CD4-positive, alpha-beta T cell treated with Interleukin-6 for 4 hours (primary cell): ENCODE data around the gene SYTL5.

Experiments used
- DNase-seq: peaks from one replicate; pipeline ENCODE4 v3.0.0-alpha.2; 2020; ENCODE audit warnings: mixed read lengths

Gene SYTL5

GRCh38 chrX:38099688-38100087 lies 93.3 kb downstream of the SYTL5 start:
- DNase-seq = no peak

DNA sequence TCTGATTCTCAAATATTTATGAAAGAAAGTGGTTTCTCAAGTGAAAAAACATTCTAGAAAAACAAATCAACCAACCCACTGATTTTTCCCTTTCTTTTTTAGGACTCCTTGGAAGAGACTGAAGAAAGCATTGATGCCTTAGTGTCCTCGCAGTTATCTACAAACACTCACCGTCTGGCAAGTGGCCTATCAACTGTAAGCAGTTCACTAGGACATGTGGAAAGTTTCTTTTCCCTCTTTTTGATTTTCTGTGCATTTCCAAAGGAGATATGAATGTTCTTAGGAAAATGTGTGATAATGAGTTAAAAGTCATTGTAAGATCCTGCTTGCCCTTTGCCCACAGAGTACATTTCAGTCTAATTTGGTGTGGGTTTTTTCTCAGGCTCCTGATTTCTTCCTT lies 95.9 kb downstream of the SYTL5 start:
- no peak for DNase-seq

GRCh38 chrX:38102875-38103274 lies 96.5 kb downstream of the SYTL5 start:
- DNase-seq = no peak

- no peak for DNase-seq
Observed at GRCh38 chrX:38103857-38104812, 97.8 kb downstream of the SYTL5 start.

DNA sequence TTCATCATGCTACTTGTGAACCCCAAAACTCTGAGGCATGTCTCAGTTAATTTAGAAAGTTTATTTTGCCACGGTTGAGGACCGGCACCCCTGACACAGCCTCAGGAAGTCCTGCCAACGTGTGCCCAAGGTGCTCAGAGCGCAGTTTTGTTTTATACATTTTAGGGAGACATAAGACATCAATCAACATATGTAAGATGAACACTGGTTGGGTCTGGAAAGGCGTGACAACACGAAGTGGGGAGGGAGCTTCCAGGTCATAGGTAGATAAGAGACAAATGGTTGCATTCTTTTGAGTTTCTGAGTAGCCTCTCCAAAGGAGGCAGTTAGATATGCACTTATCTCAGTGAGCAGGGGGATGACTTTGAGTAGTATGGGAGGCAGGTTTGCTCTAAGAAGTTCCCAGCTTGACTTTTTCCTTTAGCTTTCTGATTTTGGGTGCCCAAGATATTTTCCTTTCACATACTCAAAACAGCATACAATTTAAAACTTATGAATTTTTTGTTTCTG lies 98.9 kb downstream of the SYTL5 start:
- DNase-seq = no peak

DNA sequence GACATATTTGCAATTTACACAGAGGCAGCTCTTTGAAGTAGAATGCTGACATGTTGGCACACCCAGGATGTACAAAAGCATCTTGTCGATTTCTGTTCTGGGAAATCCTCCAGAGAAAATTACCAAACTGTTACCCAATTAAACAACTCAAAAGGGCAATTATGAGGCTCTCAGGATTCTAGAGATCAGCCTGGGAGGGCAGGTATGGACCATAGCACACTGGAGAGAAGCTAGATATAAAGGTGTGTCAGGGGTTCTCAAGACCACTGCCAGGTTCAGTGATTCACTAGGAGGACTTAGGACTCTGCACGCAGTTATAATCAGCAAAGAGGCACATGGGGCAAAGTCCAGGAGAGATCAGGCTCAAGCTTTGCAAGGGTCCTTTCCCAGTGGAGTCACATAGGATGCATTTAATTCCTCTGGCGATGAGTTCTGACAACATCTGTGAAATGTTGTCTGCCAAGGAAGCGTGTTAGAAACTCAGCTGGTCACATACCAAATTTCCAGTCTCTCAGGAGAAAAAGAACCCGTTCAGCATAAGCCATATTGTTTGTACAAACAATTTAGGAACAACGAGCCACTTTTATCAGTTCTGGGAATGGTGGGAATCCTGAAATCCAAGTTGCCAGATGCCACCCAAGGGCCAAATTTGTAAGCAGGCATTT lies 100.8 kb downstream of the SYTL5 start:
- DNase-seq = no peak

GRCh38 chrX:38108364-38108763 lies 102.0 kb downstream of the SYTL5 start:
- DNase-seq = no peak

DNA sequence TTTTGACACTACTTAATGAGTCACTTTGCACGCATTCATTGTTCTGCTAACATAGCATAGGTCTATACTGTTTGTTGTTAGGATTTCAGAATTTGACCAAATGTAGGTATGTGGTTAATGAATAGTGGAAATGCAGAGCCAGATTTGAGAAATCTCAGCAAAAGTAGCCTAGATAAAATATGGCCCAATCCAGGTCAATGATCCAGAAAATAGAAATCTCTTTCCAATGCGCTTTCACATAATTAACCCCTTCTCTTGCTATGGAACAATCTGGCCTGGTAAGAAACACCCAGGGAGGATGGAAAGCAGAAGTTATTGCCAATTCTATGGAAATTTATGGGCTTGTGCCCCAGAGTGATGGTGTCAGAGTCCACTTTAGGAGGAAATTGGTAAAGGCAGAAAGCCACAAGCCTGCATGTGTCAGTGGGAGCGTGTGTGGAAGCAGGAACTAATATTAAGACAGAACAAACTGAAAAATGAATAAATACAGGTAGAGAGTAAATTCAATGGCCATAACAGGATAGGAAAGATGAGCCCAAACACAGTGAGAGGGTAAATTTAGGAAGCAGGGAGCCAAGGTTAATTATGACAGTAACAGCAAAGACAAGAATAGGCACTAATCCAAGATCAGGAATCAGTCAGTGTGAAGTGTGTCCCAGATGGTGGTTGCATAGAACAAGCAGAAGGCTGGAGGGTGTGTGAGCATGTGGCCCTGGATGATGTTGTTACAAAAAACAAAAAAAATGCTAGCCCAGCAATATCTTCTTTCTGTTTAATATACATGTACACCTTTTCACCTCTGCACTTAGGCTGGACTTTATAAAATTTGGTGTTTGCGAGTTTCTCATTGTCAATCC lies 102.9 kb downstream of the SYTL5 start:
- no peak for DNase-seq

- DNase-seq = no peak
Observed at GRCh38 chrX:38110231-38110630, 103.9 kb downstream of the SYTL5 start.

- no peak for DNase-seq
Observed at GRCh38 chrX:38111196-38111595, 104.8 kb downstream of the SYTL5 start.

DNA sequence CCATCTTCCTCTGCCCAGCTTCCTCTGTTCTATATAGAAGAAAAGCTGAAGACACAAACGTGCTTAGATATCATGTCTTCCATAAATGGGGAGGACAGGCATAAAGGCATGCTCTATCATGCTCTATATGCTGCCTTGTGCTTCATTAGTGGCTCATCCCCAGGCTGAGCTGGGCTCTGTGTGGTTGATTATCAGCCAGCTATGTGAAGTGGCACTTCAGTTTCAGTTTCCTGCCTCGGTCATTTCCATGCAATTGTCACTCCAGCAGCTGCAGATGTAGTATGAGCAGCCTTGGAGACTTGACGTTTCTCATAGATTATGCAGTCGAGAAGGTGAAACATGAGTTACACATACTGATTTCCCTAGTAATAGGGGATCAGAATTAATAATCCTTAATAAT lies 106.2 kb downstream of the SYTL5 start:
- no peak for DNase-seq

DNA sequence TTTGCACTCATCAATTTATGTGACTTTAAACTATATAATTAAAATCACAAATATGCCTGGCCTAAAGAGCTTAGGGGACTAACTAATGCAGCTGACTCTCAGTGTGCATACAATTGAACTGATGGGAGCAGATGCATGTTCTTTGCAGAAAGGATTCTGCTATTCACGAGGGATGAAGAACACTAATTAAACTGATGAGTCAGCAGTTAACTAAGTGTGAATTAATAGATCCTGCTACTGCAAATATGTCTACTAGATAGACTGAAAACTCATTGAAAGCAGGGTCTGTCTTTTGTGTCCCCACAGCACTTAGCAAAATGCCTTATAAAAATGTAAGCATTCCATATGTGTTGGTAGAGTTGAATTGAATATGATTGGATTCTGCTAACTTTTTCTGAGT lies 110.4 kb downstream of the SYTL5 start:
- no peak for DNase-seq

DNA sequence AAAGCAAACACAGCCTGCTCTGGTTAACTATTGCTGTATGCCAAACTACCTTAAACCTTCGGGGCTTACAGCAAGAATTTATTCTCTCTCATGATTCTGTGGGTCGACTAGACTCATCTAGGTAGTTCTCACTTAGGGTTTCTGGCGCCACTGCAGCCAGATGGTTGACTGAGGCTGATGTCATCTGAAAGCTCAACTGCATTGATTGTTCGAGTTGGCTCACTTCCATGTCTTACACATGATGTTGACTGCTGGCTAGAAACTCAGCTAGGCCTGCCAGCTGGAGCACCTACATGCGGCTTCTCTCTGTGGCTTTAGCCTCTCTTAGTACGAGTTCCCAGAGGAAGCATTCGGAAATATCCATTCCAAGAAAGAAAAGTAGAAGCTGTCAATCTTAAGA lies 111.1 kb downstream of the SYTL5 start:
- DNase-seq = no peak

GRCh38 chrX:38124000-38124399 lies 117.6 kb downstream of the SYTL5 start:
- DNase-seq = no peak

- no peak for DNase-seq
Observed at GRCh38 chrX:38126179-38126578, 119.8 kb downstream of the SYTL5 start.

GRCh38 chrX:38127961-38128360 lies 121.6 kb downstream of the SYTL5 start:
- DNase-seq = no peak

DNA sequence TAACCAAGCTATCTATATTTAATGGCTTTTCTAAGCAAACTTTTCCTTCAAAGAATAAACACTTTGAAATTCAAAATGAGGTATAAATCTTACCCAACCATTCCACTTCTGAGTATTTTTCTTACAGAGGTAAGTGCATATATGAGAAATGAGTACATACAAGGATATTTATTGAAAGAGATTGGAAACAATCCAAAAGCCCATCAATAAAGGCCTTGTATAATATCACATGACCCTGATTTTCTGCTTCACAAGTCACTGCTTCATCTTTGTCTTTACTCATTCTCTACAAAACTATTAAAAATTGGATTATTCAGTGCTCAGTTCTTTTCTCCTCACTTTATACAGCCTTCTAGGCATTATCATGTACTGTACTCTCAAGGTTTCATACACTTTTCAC lies 123.0 kb downstream of the SYTL5 start:
- DNase-seq = no peak

GRCh38 chrX:38138157-38138891 lies 132.0 kb downstream of the SYTL5 start:
- no peak for DNase-seq

DNA sequence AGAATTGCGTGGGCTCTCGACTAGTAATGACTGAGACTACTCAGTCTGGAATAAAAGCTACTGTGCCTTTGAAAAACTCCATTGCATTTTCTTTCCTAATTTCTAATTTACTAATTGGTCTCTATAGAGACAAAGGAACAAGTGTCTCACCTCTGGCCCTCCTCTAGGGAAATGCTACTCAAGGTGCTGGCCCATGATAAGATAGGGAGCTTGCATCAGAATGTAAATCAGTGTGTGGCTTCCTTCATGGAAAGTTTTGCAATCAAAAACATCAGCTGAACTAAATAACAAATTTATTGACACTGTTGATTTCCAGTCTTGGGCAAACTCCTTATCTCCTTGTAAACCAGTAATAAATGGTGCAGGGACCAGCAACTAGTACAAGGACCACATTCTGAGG lies 132.5 kb downstream of the SYTL5 start:
- DNase-seq = no peak

DNA sequence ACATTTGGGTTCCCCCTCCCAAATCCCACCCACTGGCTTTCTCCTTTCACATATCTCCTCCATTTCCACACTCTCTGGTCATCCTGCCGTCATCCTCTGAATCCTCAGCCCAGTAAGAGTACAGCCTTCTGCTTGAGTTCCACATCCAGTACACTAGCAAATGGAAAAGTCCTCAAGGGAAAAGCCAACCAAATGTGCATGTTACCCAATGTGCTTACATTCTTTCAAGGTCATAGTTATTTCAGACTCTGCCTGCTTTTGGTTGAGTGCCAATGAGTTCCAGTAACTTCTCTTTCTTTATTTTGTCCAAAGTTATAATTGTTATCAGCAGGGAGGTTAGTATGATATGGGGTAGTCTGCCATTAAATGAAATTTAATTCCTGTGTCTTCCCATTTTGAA lies 136.3 kb downstream of the SYTL5 start:
- no peak for DNase-seq

DNA sequence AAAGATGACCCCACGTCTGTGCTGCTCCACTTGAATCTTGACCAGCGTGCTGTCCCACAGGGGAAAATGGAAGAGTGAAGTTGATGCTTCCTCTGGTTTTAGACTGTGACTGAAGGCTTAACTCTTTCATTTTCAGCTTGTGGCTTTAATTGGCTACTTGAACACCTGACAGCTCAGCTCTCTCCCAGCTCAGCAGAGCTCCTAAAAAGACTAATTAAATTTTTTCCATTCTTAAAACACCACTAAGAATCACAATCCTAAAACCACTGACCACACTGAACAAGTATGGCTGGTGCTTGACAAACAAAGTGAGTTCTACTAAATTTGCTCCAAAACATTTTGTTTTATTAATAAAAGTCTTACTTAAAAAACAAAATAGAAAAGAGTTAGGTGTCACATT lies 142.7 kb downstream of the SYTL5 start:
- DNase-seq = no peak

DNA sequence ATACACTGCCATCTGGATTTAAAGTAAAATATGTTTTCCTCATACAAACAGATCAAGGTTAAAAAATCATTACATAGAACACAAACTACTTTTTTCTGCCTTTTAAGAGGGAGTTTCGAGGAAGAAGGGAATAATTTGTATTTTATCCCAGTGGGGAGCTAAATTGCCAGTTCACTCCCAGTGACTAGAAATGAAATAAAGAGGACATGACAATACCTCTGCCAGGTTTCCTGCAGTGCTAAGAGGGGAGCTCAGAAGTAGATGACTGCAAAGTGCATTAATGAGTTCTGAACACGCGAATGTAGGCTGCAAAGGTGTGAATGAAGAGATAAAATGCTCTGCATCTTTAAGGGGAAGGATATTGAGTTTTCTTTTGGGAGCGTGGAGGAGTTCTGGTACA lies 144.6 kb downstream of the SYTL5 start:
- no peak for DNase-seq
